ENCODE measurements around the gene ANOS1.
"Not testable (repeated sequence)": the region's sequence is repeated elsewhere in the genome, so short reads cannot be mapped to it uniquely, and the experiment has no call there.

ANOS1 gene

GRCh38 chrX:8591501-8591900 is 140.4 kb downstream of the ANOS1 start:
- DNase-seq, result no peak

GRCh38 chrX:8586953-8587352 is 145.0 kb downstream of the ANOS1 start:
- no peak for DNase-seq

DNA sequence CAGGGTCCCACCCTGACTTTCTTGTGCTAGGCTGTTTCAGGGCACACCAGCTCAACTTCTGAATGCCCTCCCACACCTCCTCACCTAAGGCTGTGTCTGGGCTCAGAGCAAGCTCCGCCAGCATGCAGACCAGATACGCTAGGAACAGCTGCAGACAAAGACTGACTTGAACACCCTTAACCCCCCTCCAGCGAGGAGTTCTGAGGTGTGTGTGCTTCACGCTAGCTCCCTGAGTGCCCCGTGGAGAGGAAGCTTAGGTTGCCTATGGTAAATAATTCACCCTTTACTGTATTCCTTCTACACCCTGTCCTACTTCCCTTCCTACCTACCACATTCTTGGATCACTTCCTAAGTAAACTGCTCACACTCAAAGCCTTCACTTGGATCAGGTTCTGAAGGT is 152.3 kb downstream of the ANOS1 start:
- DNase-seq, result no peak

- no peak for DNase-seq
These were observed 155.1 kb downstream of the ANOS1 start for GRCh38 chrX:8576821-8577220.

DNA sequence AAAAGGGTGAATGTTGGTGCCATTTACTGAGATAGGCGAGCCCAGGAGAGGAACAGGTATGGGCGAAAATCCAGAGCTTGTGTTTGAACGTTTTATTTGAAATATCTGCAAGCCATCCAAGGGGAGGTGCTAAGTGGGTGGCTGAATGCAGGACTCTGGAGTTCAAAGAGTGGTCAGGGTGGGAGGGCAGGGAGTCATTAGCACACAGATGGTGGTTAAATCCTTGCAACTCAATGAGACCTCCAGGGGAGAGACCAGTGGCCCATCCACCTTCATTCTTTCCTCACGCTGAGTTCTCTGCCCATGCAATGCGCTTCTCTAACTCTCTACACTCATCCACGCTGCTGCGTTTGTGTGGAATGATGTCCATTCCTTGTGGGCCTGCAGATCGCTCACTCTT is 166.2 kb downstream of the ANOS1 start:
- no peak for DNase-seq

GRCh38 chrX:8548446-8548845 is 183.5 kb downstream of the ANOS1 start:
- no peak for DNase-seq

- no peak for DNase-seq
These were observed 185.2 kb downstream of the ANOS1 start for GRCh38 chrX:8546715-8547114.

- DNase-seq, result no peak
These were observed 211.1 kb downstream of the ANOS1 start for GRCh38 chrX:8520791-8521190.

DNA sequence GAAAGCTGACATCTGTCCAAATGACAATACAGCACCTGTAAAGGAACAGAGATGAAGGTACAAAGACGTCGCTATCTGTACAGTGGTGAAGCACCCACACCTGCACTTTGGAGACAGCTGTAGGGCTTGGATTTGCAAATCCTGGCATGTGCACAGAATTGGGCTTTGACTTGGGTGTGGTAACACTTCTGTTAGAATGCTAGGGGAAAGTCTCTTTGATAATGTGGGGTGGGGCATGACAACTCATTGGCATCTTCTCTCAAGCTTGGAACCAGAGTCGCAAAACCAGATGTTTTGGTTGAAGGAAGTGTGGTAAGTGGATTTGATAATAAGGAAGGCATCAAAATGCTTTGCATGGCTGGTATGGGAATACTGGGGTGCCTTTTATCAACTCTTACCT is 211.8 kb downstream of the ANOS1 start:
- no peak for DNase-seq

DNA sequence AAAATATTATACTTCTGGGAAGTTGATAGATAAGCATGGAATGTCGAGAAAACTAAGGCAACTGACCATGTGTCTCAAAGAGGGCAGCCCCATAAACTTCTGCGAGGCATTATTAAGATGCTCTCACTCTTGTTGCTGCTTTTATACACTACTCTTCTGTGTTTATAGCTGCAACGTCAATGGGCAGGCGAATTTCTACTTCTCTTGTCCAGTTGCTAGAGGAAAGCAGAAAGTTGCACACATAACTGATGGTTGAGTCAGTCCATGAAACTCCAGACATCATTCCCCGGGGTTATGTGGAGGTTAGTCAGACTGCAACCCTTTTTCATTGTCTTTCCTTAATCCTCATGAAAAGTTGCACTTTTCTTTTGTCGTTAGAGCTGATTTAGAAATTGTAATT is 227.5 kb downstream of the ANOS1 start:
- DNase-seq, result no peak

GRCh38 chrX:8502101-8502500 is 229.8 kb downstream of the ANOS1 start:
- not testable (repeated sequence) for DNase-seq

DNA sequence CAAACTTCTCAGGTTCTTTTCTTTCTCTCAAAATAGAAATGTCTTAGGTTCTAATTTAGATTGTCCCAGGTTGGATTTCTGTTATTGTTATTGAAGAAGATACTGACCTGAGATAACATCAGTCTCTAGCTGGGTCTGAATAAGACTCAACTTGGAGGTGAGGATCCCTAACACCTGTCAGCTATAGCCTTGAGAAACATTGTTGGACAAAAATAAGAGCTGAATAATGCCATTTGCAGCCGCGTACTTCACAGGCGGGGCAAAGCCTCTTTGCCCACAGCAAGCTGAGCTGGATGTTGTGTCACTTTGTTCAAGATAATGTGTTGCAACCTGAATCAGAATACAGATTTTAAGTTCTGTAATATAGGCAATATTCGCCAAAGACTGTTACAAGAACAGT is 231.7 kb downstream of the ANOS1 start:
- no peak for DNase-seq

DNA sequence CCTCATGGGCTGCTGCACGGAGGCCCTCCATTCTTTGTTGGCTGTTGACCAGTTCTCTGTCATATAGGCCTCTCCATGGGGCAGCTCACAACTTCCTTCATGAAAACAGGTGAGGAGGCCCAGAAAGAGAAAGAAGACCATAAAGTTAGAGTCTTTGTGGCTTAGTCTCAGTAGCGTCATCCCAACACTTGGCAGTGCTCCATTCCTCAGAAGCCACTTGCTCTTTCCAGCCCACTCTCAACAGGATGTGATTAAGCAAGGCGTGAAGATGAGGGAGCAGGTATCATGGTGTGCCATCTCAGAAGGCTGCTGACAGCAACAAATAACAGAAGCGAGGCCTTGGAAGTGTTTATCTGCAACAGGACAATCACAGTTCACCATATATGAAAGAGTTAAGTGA is 236.9 kb downstream of the ANOS1 start:
- DNase-seq, result not testable (repeated sequence)

GRCh38 chrX:8484360-8484949 is 247.5 kb downstream of the ANOS1 start:
- no peak for DNase-seq
